ENCODE data around the gene DBET.
"Not testable (repeated sequence)": the region's sequence is repeated elsewhere in the genome, so short reads cannot be mapped to it uniquely, and the experiment has no call there.

Gene DBET

GRCh38 chr4:190064342-190064741 lies at the start of gene DBET:
TSS of gene DBET (plus strand) at chr4:190064502.
- not testable (repeated sequence) for H3K27ac ChIP-seq

GRCh38 chr4:190014771-190015537 lies 49.3 kb upstream of the DBET start:
- H3K27ac ChIP-seq, result no peak overlapping the region

GRCh38 chr4:190015538-190016368 lies 48.5 kb upstream of the DBET start:
- no peak overlapping the region for H3K27ac ChIP-seq
- no peak for TF ChIP-seq CTCF (conservative IDR thresholded peaks at IDR 0.05)
- no peak for TF ChIP-seq ZFX (IDR thresholded peaks at IDR 0.05)

More at GRCh38 chr4:190014771-190015537, 49.3 kb upstream of the DBET start:
- TF ChIP-seq ZFX (IDR thresholded peaks at IDR 0.05) (no peak), CTCF (conservative IDR thresholded peaks at IDR 0.05) (no peak)

- TF ChIP-seq CTCF (conservative IDR thresholded peaks at IDR 0.05) (no peak), ZFX (IDR thresholded peaks at IDR 0.05) (no peak)
- H3K27ac ChIP-seq, result no peak overlapping the region
Observed at GRCh38 chr4:190016369-190017289, 47.7 kb upstream of the DBET start.

GRCh38 chr4:190017357-190018200 lies 46.7 kb upstream of the DBET start:
- TF ChIP-seq CTCF (conservative IDR thresholded peaks at IDR 0.05) (no peak), ZFX (IDR thresholded peaks at IDR 0.05) (no peak)
- H3K27ac ChIP-seq, result no peak overlapping the region

GRCh38 chr4:190018201-190018920 lies 45.9 kb upstream of the DBET start:
- no peak for TF ChIP-seq ZFX (IDR thresholded peaks at IDR 0.05)
- no peak for TF ChIP-seq CTCF (conservative IDR thresholded peaks at IDR 0.05)
- no peak overlapping the region for H3K27ac ChIP-seq

Data from C4-2B (cell line).